PFSK-1 (cell line): ENCODE measurements around the gene CLK4.

Source experiments
- FOXP2 ChIP-seq: optimal IDR thresholded peaks from 2 replicates; pipeline ENCODE3; 2011; ENCODE audit warnings: borderline replicate concordance, control low read depth, inconsistent platforms; ENCODE audit not compliant: insufficient read depth; ENCODE audit errors: extremely low read length, extremely low read depth
- POLR2AphosphoS5 ChIP-seq: IDR thresholded peaks from 2 replicates; pipeline ENCODE4 v1.6.1; 2012; ENCODE audit warnings: low read depth, mild to moderate bottlenecking, control low read depth, low read length, moderate library complexity
- REST ChIP-seq, 2 experiments: IDR thresholded peaks; 2 replicates each; pipeline versions ENCODE4 v1.6.1 to v1.8.0; 2011 to 2012; ENCODE audit warnings: low read depth in 2 of 2, low read length in 2 of 2, control low read depth in 1 of 2, inconsistent platforms in 1 of 2, mild to moderate bottlenecking in 1 of 2, moderate library complexity in 1 of 2; ENCODE audit not compliant: insufficient read depth in 1 of 2
- SIN3A ChIP-seq: IDR thresholded peaks from 2 replicates; pipeline ENCODE4 v1.6.1; 2012; ENCODE audit warnings: mild to moderate bottlenecking, low read length, moderate library complexity, borderline replicate concordance; ENCODE audit not compliant: insufficient read depth
- TAF1 ChIP-seq: IDR thresholded peaks from 2 replicates; pipeline ENCODE4 v1.6.1; 2012; ENCODE audit warnings: low read length, control low read depth, borderline replicate concordance; ENCODE audit not compliant: insufficient read depth

- TF ChIP-seq REST (IDR thresholded peaks at IDR 0.05; ENCODE audit: insufficient read depth in 1 of 2, low read depth in 2 of 2, low read length in 2 of 2) (no peak), SIN3A (no peak), POLR2AphosphoS5 (no peak), TAF1 (no peak), FOXP2 (no peak)
These were observed 38.1 kb downstream of the CLK4 start for GRCh38 chr5:178588769-178589168.
